Activated T-cell treated with anti-CD3 and anti-CD28 coated beads, Interleukin-2, amount 50 U/mL, for 72 hours (primary cell): ENCODE data around the gene ZSWIM6. TPM values are rescaled to one million over a fixed set of nuclear protein-coding genes. Genes with fewer than 3 reads are reported as not detected.

ENCODE experiments used
- ATAC-seq, 2 donors: fragments of 150-1000 bp; cut with Tn5 transposase; replicated peaks in 1 of 2; 2 replicates each; pipeline ENCODE4 v1.10.0; 2021; ENCODE audit warnings: moderate library complexity in 2 of 2, mild to moderate bottlenecking in 1 of 2
- DNase-seq, 2 donors: peaks; one replicate each; pipeline ENCODE4 v3.0.0; 2021 to 2022; ENCODE audit warnings: mixed read lengths in 1 of 2
- H3K27ac Mint-ChIP-seq: one replicate; pipeline ENCODE4 v1.8.0; 2022; ENCODE audit warnings: mild to moderate bottlenecking, moderate library complexity, mixed read lengths
- H3K27me3 Mint-ChIP-seq: one replicate; pipeline ENCODE4 v1.8.0; 2022; ENCODE audit warnings: low read depth, mixed read lengths
- H3K36me3 Mint-ChIP-seq, 2 donors: one replicate each; pipeline ENCODE4 v1.8.0; 2022; ENCODE audit warnings: mixed read lengths in 2 of 2, mild to moderate bottlenecking in 1 of 2; ENCODE audit not compliant: insufficient read depth in 2 of 2
- H3K4me1 Mint-ChIP-seq: one replicate; pipeline ENCODE4 v1.8.0; 2022; ENCODE audit warnings: low read depth, mixed read lengths
- H3K4me3 Mint-ChIP-seq, 2 donors: one replicate each; pipeline ENCODE4 v1.8.0; 2022; ENCODE audit warnings: mild to moderate bottlenecking in 2 of 2, mixed read lengths in 2 of 2, moderate library complexity in 2 of 2
- H3K9me3 Mint-ChIP-seq, 2 donors: one replicate each; pipeline ENCODE4 v1.8.0; 2022; ENCODE audit warnings: mixed read lengths in 2 of 2
- total RNA-seq, 2 donors: library from RNA; stranded (reverse); gene quantifications; one replicate each; pipeline ENCODE4 v1.2.3, GENCODE V29; 2022

ZSWIM6 gene
- total RNA-seq, 2 donors from 2014 or later, result 6.9 to 8.6 TPM

DNA sequence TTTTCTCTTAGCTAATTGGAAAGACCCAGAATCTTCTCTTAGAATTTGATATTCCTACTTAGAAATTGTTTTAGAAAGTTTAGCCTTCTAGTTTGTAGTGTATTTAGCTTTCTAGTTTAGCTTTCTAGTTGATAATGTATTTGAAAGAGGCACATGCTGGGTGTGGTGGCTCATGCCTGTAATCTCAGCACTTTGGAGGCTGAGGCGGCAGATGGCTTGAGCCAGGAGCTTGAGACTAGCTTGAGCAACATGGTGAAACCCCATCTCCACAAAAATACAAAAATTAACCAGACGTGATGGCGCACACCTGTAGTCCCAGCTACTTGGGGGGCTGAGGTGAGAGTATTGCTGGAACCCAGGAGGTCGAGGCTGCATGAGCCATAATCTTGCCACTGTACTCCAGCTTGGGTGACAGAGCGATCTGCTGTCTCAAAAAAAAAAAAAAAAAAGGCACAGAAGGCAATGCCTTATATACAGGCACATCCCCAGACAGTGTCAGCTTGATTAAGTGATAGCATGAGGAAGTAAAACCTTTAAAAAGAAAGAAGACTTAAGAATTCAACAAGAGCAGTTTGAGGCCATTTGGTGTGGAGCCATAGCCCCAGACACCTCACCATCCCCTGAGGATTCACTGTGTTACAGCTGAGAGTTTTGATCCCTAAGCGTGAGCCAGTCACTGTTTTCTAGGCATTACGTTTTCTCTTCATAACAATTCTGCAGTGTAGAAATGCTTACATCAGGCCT is 34.6 kb downstream of the ZSWIM6 start:
- H3K4me3 Mint-ChIP-seq, result no peak overlapping the region
- H3K36me3 Mint-ChIP-seq, result no peaks in the 10 kb centered on the region
- peaks cover 5% of the 10 kb centered on the region for H3K4me1 Mint-ChIP-seq
- H3K9me3 Mint-ChIP-seq, result no peaks in the 10 kb centered on the region
- no peak overlapping the region for H3K27ac Mint-ChIP-seq
- DNase-seq (no peak), ATAC-seq (no peak)
- no peaks in the 10 kb centered on the region for H3K27me3 Mint-ChIP-seq

DNA sequence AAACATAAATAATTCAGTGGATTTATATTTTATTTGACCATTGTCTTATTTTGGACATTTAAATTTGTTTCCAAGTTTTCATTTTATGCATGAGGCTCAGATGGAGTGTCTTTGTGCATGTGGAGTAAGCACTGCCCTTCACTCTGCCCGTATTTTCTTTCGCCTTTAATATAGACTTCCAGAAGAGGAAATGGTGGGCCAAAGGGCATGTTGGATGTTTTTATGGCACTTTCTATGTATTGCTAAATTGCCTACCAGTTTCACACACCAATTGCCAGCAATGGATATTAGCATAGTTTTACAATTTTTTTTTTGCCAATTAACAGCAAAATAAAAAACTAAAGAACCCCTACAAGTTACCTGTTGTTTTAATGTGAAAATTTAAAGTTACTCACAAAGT is 38.4 kb downstream of the ZSWIM6 start:
- Mint-ChIP-seq H3K27ac (no peak overlapping the region), H3K27me3 (no peaks in the 10 kb centered on the region), H3K4me3 (no peak overlapping the region), H3K9me3 (no peaks in the 10 kb centered on the region), H3K4me1 (no peaks in the 10 kb centered on the region), H3K36me3 (peaks cover 0 to 4% of the 10 kb centered on the region in 2 donors)
- ATAC-seq (no peak), DNase-seq (no peak)

DNA sequence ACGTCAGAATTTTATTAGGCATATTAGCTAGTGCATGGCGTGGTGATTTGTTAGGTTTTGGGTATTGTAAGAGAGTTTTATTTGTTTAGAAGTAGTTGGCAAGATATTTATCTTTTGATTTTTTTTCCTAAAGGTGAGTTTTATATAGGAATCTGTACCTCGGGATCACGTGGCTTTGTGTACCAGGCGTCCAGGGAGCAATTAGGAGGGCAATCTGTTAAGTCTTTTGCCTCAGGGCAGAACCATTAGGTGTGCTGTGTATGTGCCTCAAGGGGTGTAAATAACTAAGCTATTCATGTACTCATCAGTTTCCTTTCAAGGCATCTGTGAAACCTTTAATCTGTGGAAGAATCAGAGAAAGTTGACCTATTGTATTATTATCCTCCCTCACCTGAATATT is 39.4 kb downstream of the ZSWIM6 start:
- no peaks in the 10 kb centered on the region for H3K27me3 Mint-ChIP-seq
- H3K27ac Mint-ChIP-seq, result no peak overlapping the region
- no peak overlapping the region for H3K4me3 Mint-ChIP-seq
- DNase-seq (no peak), ATAC-seq (no peak)
- peaks cover 0 to 4% of the 10 kb centered on the region in 2 donors for H3K36me3 Mint-ChIP-seq
- H3K9me3 Mint-ChIP-seq, result no peaks in the 10 kb centered on the region
- H3K4me1 Mint-ChIP-seq, result no peaks in the 10 kb centered on the region

DNA sequence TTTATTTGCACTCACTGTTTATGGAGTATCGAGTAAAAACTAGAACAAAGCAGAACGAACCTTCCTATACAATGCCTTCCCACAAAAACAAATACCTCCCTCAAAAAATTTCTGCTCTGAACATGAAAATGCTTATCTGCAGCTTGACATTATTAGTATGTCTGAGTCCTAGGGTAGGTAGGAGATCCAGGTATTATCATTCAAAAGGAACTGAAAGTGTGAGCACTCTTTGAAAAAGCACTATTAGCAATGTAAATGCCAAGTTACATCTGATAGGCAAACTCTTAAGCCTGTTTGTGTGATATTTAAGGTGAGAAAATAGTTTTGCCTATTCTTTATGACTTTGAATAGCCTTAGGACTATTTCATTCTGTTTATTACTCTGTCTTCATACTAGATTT is 47.6 kb downstream of the ZSWIM6 start:
- peaks cover 0 to 2% of the 10 kb centered on the region in 2 donors for H3K9me3 Mint-ChIP-seq
- H3K4me3 Mint-ChIP-seq, result no peak overlapping the region
- ATAC-seq (no peak), DNase-seq (no peak)
- H3K27me3 Mint-ChIP-seq, result no peaks in the 10 kb centered on the region
- no peak overlapping the region for H3K27ac Mint-ChIP-seq
- peaks cover 0 to 4% of the 10 kb centered on the region in 2 donors for H3K36me3 Mint-ChIP-seq
- no peaks in the 10 kb centered on the region for H3K4me1 Mint-ChIP-seq

DNA sequence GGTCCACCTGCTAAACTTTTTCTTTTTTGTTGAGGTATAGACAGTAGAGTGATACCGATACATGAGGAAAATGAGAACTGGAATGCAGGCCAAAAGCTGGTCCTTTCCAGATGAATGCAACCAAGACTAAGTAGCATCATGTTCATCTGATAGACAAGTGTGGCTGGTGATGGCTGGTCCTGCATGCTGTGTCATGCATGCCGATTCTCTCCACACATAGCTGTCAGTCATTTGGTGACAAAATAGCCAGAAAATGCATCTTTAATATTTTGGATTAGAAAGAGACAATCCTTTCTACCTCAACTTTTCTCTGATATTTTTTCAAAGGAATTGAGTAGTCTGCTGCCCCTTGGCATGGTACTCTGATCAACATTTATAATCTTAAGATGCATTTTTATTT is 49.9 kb downstream of the ZSWIM6 start:
- no peaks in the 10 kb centered on the region for H3K27me3 Mint-ChIP-seq
- no peaks in the 10 kb centered on the region for H3K36me3 Mint-ChIP-seq
- H3K4me1 Mint-ChIP-seq, result no peaks in the 10 kb centered on the region
- H3K4me3 Mint-ChIP-seq, result no peak overlapping the region
- H3K27ac Mint-ChIP-seq, result no peak overlapping the region
- ATAC-seq, result no peak
- no peak for DNase-seq
- H3K9me3 Mint-ChIP-seq, result peaks cover 0 to 2% of the 10 kb centered on the region in 2 donors

DNA sequence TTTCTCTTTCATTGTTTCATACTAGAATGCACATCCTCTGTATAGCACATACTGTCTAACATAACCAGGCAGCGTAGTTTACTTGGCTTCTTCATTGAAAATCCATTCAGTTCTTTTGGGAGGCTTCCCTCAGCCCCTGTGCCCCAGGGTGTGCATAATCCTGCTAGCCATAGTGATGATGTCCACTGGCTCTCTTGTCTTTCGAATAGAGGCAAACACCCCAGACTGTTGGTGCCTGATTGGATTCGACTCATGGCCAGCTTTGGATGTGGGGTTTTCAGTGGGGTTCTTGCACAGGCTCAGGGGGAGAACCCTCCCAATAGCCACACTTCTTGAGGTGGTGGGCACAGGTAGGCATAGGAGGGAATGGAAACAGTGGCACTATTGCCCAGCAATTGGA is 53.6 kb downstream of the ZSWIM6 start:
- ATAC-seq (no peak), DNase-seq (no peak)
- peaks cover 0 to 2% of the 10 kb centered on the region in 2 donors for H3K9me3 Mint-ChIP-seq
- H3K4me1 Mint-ChIP-seq, result peaks cover 12% of the 10 kb centered on the region
- no peaks in the 10 kb centered on the region for H3K27me3 Mint-ChIP-seq
- H3K36me3 Mint-ChIP-seq, result no peaks in the 10 kb centered on the region
- no peak overlapping the region for H3K4me3 Mint-ChIP-seq
- no peak overlapping the region for H3K27ac Mint-ChIP-seq

DNA sequence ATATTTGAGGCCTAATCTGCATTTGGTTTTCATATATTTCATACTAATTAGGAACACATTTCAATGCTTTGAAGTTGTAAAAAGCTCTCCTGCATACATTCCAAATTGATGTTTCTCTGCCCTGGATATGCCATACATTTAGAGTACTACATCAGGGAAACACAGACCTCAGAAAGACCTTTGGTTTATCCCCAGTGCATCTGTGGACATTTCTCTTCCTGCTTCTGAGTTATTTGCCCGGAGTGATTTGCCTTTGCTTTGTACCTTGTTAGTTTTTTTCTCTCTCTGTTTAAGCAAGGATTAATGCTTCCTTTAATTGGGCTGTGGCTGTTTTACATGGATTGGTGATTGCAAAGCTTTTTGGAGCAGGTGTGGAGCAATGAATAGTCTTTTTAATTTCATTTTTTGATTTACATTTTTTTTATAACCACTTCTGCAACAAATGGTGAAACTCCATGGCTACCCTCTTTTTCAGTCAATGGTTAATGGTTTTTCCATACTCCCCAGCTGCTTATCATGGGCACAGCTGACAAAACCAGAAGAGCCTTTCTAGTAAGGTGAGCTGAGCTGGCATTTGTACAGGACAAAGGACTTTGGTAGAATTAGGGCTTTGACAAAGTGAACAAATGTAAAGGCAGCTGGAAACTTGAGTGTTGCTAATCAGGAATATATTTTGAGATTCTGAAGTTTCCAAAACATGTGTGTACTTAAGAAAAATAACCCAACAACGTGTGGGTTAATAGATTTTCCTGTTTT is 54.2 kb downstream of the ZSWIM6 start:
- H3K4me1 Mint-ChIP-seq, result peaks cover 12% of the 10 kb centered on the region
- no peak for ATAC-seq
- H3K36me3 Mint-ChIP-seq, result no peaks in the 10 kb centered on the region
- peaks cover 0 to 2% of the 10 kb centered on the region in 2 donors for H3K9me3 Mint-ChIP-seq
- no peak for DNase-seq
- no peak overlapping the region for H3K27ac Mint-ChIP-seq
- H3K27me3 Mint-ChIP-seq, result no peaks in the 10 kb centered on the region
- H3K4me3 Mint-ChIP-seq, result no peak overlapping the region

DNA sequence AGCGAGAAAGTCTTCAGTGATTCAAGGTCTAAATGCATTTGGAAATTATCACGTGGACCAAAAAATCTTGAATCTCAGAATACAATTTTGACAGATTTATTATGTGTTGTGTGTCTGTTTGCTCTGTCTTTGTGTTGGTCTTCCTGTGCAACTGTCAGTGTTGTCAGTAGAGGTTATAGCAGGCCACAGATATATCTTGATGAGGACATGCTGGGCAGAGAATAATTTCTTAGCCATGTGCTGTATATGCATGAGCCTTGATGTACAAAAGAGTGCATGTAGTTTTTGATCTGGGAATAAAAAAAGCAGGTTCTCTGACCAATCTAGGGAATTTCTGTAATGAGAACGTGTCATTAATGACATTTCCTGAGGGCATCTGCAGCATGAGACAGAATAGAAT is 57.6 kb downstream of the ZSWIM6 start:
- H3K9me3 Mint-ChIP-seq, result peaks cover 0 to 4% of the 10 kb centered on the region in 2 donors
- no peak overlapping the region for H3K4me3 Mint-ChIP-seq
- no peak for ATAC-seq
- H3K27ac Mint-ChIP-seq, result no peak overlapping the region
- H3K27me3 Mint-ChIP-seq, result no peaks in the 10 kb centered on the region
- DNase-seq, result no peak
- peaks cover 0 to 2% of the 10 kb centered on the region in 2 donors for H3K36me3 Mint-ChIP-seq
- H3K4me1 Mint-ChIP-seq, result peaks cover 12% of the 10 kb centered on the region

DNA sequence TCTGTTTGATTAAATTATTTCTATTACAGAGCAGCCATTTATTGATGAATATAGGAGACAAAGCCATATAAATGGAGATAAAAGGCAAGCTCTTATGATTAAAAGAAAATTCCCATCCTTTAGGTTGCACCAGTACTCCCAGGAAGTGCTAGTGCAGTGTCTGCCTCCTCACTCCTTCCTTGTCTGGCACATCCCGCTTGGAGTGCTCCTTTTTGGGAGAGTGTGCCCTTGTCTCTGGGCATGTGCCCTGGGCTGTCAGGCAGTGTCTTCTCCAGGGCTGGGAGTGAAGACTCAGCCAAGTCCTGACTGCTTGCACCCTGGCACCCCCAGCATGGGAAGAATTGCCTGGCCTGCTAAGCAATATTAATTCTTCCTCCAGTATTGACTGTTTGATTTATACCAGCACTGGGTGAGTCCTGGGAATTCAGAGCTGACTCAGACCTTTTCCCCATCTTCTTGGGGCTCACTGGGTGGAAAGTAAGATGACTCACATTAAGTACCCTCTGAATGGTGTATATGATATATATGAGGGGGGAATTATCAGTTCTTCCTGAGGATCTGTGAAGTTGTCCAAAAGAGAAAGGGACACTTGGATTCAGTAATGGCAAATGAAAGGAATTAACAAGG is 62.1 kb downstream of the ZSWIM6 start:
- Mint-ChIP-seq H3K9me3 (peaks cover 0 to 4% of the 10 kb centered on the region in 2 donors), H3K4me1 (peaks cover 2% of the 10 kb centered on the region), H3K36me3 (peaks cover 0 to 2% of the 10 kb centered on the region in 2 donors), H3K27ac (no peak overlapping the region), H3K4me3 (no peak overlapping the region), H3K27me3 (no peaks in the 10 kb centered on the region)
- no peak for ATAC-seq
- no peak for DNase-seq

DNA sequence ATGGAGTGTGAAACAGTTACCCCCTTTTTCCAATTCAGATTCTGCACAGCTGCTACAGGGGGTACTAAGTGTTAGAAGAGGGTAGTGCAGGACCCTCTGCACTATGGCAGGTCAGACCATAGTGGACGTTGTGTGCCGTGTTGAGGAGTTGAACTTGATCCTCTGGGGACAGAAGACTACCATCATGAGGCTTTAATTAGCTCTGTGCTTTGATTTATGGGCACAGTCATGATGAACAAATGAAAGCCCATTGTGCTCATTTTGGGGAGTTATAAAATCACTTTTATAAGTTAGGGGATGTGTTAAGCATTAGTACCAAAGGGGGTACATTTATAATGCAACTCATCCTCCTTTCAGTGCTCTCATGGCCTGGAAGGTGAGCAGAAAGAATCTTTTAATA is 62.7 kb downstream of the ZSWIM6 start:
- Mint-ChIP-seq H3K27ac (no peak overlapping the region), H3K36me3 (peaks cover 0 to 2% of the 10 kb centered on the region in 2 donors), H3K27me3 (no peaks in the 10 kb centered on the region), H3K4me1 (no peaks in the 10 kb centered on the region), H3K9me3 (peaks cover 0 to 4% of the 10 kb centered on the region in 2 donors), H3K4me3 (no peak overlapping the region)
- no peak for ATAC-seq
- DNase-seq, result no peak

DNA sequence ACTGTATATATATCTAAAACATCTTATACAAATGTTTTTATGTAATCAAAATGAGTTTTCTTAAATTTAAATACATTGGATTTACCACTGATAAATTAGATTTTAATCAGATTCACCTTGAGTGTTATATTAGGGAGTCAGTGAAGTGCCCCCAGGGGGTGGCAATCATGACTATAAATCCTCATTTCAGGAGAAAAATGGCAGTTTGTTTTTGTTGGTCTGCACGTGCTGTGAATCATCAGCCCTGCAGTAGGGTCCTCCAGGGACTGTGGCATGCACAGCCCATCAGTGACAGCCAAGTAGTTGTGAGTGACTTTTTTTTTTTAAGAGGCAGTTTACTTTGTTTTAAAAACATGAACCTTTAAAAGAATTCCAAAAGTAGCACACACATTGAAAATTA is 65.2 kb downstream of the ZSWIM6 start:
- Mint-ChIP-seq H3K27ac (no peak overlapping the region), H3K36me3 (no peaks in the 10 kb centered on the region), H3K27me3 (no peaks in the 10 kb centered on the region), H3K9me3 (no peaks in the 10 kb centered on the region), H3K4me3 (no peak overlapping the region), H3K4me1 (peaks cover 5% of the 10 kb centered on the region)
- DNase-seq (no peak), ATAC-seq (no peak)

DNA sequence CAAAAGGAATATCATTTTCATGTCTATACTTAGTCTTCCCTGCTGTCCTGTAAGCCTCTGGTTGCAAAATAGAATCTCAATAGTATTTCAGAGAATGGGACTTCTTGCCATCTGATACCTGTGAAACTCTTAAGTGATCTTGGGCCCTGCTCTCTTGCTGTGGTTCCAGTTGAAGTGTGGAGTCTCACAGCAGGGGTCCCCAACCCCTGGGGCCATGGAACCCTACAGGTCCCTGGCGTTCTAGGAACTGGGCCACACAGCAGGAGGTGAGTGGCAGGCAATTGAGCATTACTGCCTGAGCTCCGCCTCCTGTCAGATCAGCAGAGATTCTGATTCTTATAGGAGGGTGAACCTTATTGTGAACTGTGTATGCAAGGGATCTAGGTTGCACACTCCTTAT is 65.9 kb downstream of the ZSWIM6 start:
- Mint-ChIP-seq H3K27me3 (no peaks in the 10 kb centered on the region), H3K9me3 (no peaks in the 10 kb centered on the region), H3K4me1 (peaks cover 12% of the 10 kb centered on the region), H3K27ac (no peak overlapping the region), H3K4me3 (no peak overlapping the region), H3K36me3 (no peaks in the 10 kb centered on the region)
- ATAC-seq (no peak), DNase-seq (no peak)

DNA sequence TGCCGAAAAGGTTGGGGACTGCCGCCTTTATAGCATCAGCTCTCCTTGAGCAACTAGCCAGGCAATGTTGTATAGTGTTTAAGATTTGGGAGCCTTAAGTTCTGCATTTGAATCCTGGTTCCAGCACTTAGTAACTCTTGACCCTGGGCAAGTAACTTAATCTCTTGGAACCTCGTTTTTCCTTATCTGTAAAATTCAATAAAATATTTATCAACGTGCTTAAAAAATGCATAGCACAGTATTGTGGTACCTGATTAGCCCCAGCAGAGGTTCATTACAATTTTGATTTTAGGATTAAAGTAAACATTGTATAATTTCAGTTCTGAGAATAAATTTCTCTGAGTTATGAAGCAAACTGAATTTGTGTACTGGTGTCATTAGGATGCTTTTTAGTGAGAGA is 66.4 kb downstream of the ZSWIM6 start:
- ATAC-seq (no peak), DNase-seq (no peak)
- Mint-ChIP-seq H3K4me3 (no peak overlapping the region), H3K4me1 (peaks cover 13% of the 10 kb centered on the region), H3K27ac (no peak overlapping the region), H3K27me3 (no peaks in the 10 kb centered on the region), H3K36me3 (no peaks in the 10 kb centered on the region), H3K9me3 (no peaks in the 10 kb centered on the region)
